PC-9 (cell line): ENCODE measurements around the gene TEKTIP1. TPM values are rescaled to one million over a fixed set of nuclear protein-coding genes. Genes with fewer than 3 reads are reported as not detected.

ENCODE experiments used
- BruUV-seq: library from RNA; stranded (reverse); fragments of 400-500 nt; replicated peaks from 2 replicates; lab custom pipeline; 2021; lab: Mats Ljungman, UMichigan
- CTCF ChIA-PET: fragments of 300-600 bp; sonication (Branson Sonifier 250); formaldehyde crosslinking; loops from one replicate; lab custom pipeline; 2022; ENCODE audit warnings: antibody characterized with exemption; lab: Charles Lee
- POLR2A ChIA-PET: fragments of 300-600 bp; sonication (Branson Sonifier 250); formaldehyde crosslinking; loops from one replicate; lab custom pipeline; 2022; ENCODE audit warnings: antibody characterized with exemption; ENCODE audit not compliant: unreplicated experiment; lab: Charles Lee
- DNase-seq, 2 experiments: peaks; one replicate each; pipeline versions ENCODE4 v3.0.0 to v3.0.0-alpha.2; 2015 to 2022; ENCODE audit warnings: mixed read lengths in 1 of 2
- H2AFZ ChIP-seq: fragments of 200-600 bp; sonication (generic); 2 replicates; pipeline ENCODE4 v1.8.1; 2017; ENCODE audit warnings: antibody characterized with exemption
- H3F3A ChIP-seq: fragments of 200-600 bp; sonication (generic); 2 replicates; pipeline ENCODE4 v1.8.1; 2017; ENCODE audit warnings: antibody characterized with exemption, mild to moderate bottlenecking, low read depth; ENCODE audit not compliant: insufficient read depth
- H3K27ac ChIP-seq: fragments of 200-600 bp; sonication (generic); 2 replicates; pipeline ENCODE4 v1.6.1; 2016; ENCODE audit warnings: mixed run types
- H3K27me3 ChIP-seq: fragments of 200-600 bp; sonication (generic); 2 replicates; pipeline ENCODE4 v1.6.1; 2016; ENCODE audit warnings: low read depth, mixed run types; ENCODE audit not compliant: insufficient read depth
- H3K36me3 ChIP-seq: fragments of 200-600 bp; sonication (generic); 2 replicates; pipeline ENCODE4 v1.6.1; 2016; ENCODE audit warnings: low read depth, mixed run types
- H3K4me1 ChIP-seq: fragments of 200-600 bp; sonication (generic); replicated peaks from 2 replicates; pipeline ENCODE4 v1.6.1; 2016; ENCODE audit warnings: mixed run types; ENCODE audit not compliant: insufficient read depth
- H3K4me2 ChIP-seq: fragments of 200-600 bp; sonication (generic); 2 replicates; pipeline ENCODE4 v1.6.1; 2017; ENCODE audit warnings: mixed run types
- H3K4me3 ChIP-seq: fragments of 200-600 bp; sonication (generic); 2 replicates; pipeline ENCODE4 v1.6.1; 2016; ENCODE audit warnings: mixed run types
- H3K79me2 ChIP-seq: fragments of 200-600 bp; sonication (generic); 2 replicates; pipeline ENCODE4 v1.6.1; 2017; ENCODE audit warnings: low read depth, mixed run types
- H3K9me2 ChIP-seq: fragments of 200-600 bp; sonication (generic); 2 replicates; pipeline ENCODE4 v1.8.1; 2017; ENCODE audit warnings: mild to moderate bottlenecking; ENCODE audit not compliant: insufficient read depth
- H3K9me3 ChIP-seq: fragments of 200-600 bp; sonication (generic); 2 replicates; pipeline ENCODE4 v1.8.1; 2016; ENCODE audit warnings: low read depth; ENCODE audit not compliant: insufficient read depth
- H4K20me1 ChIP-seq: fragments of 200-600 bp; sonication (generic); 2 replicates; pipeline ENCODE4 v1.8.1; 2017; ENCODE audit not compliant: insufficient read depth
- EZH2 ChIP-seq: fragments of 200-600 bp; sonication (generic); IDR thresholded peaks from 2 replicates; pipeline ENCODE4 v1.8.0; 2017; ENCODE audit warnings: antibody characterized with exemption, low read depth
- intact Hi-C: fragments of 100-400 bp; cut with micrococcal nuclease; formaldehyde crosslinking; loops from one replicate; pipeline ENCODE4 v1.10.0; 2022; ENCODE audit not compliant: unreplicated experiment
- total RNA-seq: library from RNA; stranded (reverse); gene quantifications from 2 replicates; pipeline ENCODE4 v1.2.3, GENCODE V29; 2021
- TF ChIP-seq, protein P1 (sequence below): fragments of 200-600 bp; sonication (generic); conservative IDR thresholded peaks from 2 replicates; pipeline ENCODE4 v1.6.1; 2017; ENCODE audit warnings: mixed run types, antibody characterized with exemption, mild to moderate bottlenecking, moderate library complexity

TEKTIP1 gene
- total RNA-seq, 1 experiment from 2014 or later = 4.9 TPM

DNA sequence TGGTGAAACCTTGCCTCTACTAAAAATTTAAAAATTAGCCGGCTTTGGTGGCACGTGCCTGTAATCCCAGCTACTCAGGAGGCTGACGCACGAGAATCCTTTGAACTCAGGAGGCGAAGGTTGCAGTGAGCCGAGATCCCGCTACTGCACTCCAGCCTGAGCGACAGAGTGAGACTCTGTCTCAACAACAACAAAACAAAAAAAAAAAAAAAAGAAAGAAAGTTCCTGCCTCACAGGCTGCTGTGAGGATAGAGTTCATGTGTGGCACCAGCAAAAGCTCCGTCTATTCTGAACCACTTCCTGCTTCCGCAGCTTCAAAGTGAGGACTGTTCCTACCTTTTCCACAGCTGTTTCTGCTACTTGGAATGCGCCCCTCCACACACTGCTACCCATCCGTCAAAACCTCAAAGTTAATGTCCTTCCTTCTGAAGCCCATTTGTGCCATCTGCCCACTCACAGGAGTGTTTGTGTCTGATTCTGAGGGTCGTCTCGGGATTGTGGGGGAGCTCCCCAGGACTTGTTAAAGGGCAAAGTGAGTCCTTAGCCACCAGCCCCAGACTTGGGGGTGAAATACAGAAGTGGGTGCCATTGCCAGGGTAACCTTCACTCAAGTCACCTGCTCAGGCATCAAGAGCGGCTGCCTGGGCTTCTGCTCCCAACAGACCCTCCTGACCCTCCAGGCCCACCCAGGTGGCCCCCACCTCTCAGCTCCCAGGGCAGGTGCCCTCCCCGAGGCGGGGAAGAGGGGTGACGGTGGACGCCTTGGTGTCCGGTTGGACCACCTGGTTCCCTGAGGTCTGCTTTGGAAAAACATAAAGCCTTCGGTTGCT is 15.5 kb downstream of the TEKTIP1 start:
- intact Hi-C loops = loop anchor here (5.0 kb wide), 1 partner anchor 73 kb away; the partner anchor contains the start of gene CACTIN
- ChIA-PET CTCF (no interaction called here), POLR2A (no interaction called here)

DNA sequence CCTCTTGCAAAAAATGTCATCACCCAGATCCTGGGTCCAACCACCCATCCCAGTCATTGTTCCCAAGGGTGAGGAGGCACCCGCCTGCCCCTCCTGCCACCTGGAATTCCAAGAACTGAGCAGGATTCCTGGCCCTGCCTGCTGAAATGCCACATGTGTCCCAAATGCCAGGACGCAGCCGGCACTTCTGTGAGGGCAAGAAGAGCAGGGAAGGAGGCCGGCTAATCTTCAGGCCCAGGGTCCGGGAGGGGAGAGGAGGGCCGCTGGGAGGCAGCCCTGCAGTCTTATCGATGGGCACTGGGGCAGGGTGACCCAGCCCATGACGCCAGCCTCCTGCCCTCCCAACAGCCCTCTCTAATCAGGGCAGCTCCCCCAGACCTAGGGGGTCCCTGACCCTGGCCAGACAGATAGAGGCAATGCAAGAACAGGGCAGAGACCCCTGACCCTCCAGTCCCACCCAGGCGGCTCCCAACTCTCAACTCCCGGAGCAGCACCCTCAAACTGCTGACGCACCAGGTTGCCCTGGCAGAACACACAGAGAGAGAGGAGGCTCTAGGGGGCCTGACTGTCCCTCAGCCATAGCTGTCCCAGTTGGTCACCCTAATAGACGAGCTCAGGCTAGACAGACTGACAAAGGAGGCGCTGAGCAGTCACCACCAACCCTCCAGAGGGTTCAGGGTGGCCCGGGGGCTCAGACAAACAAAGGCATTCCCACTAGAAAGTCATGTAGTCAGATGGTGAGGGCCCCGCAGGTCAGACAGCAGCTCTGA is 16.9 kb downstream of the TEKTIP1 start:
- H2AFZ ChIP-seq = no peak overlapping the region
- no TSS peak for BruUV-seq
- intact Hi-C loops = loop anchor here (5.0 kb wide), 1 partner anchor 71 kb away; the partner anchor contains the start of gene CACTIN
- H3K36me3 ChIP-seq = no peaks in the 10 kb centered on the region
- H3K27me3 ChIP-seq = no peaks in the 10 kb centered on the region
- peaks cover 12% of the 10 kb centered on the region for H4K20me1 ChIP-seq
- H3K27ac ChIP-seq = no peak overlapping the region
- peaks cover 16% of the 10 kb centered on the region; the same call in 1 of the 2 replicates for H3K4me1 ChIP-seq
- no peak for TF ChIP-seq EZH2
- TF ChIP-seq, protein P1, sequence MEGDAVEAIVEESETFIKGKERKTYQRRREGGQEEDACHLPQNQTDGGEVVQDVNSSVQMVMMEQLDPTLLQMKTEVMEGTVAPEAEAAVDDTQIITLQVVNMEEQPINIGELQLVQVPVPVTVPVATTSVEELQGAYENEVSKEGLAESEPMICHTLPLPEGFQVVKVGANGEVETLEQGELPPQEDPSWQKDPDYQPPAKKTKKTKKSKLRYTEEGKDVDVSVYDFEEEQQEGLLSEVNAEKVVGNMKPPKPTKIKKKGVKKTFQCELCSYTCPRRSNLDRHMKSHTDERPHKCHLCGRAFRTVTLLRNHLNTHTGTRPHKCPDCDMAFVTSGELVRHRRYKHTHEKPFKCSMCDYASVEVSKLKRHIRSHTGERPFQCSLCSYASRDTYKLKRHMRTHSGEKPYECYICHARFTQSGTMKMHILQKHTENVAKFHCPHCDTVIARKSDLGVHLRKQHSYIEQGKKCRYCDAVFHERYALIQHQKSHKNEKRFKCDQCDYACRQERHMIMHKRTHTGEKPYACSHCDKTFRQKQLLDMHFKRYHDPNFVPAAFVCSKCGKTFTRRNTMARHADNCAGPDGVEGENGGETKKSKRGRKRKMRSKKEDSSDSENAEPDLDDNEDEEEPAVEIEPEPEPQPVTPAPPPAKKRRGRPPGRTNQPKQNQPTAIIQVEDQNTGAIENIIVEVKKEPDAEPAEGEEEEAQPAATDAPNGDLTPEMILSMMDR = no peak
- no peaks in the 10 kb centered on the region for H3K9me3 ChIP-seq
- CTCF ChIA-PET = interaction anchor here (0.9 kb wide), 1 partner anchor 11 kb away, joined by 3 read pairs; no protein-coding TSS in a partner anchor
- peaks cover 8% of the 10 kb centered on the region for H3F3A ChIP-seq
- DNase-seq = no peak
- peak overlapping the region; percentile 81 for H3K4me2 ChIP-seq
- no peaks in the 10 kb centered on the region for H3K9me2 ChIP-seq
- POLR2A ChIA-PET = no interaction called here
- peaks cover 22% of the 10 kb centered on the region for H3K79me2 ChIP-seq
- peak overlapping the region; percentile 63; the same call in 1 of the 2 replicates for H3K4me3 ChIP-seq

More for the DNA sequence above, 15.5 kb downstream of the TEKTIP1 start:
- Histone ChIP-seq H3K9me2 (no peaks in the 10 kb centered on the region), H2AFZ (no peak overlapping the region), H3K79me2 (peaks cover 22% of the 10 kb centered on the region), H4K20me1 (peaks cover 12% of the 10 kb centered on the region), H3K4me1 (peaks cover 16% of the 10 kb centered on the region; the same call in 1 of the 2 replicates), H3K4me3 (no peak overlapping the region), H3K4me2 (no peak overlapping the region), H3F3A (peaks cover 8% of the 10 kb centered on the region), H3K27me3 (no peaks in the 10 kb centered on the region), H3K36me3 (no peaks in the 10 kb centered on the region), H3K27ac (no peak overlapping the region), H3K9me3 (no peaks in the 10 kb centered on the region)
- no peak for DNase-seq
- BruUV-seq = no TSS peak
- TF ChIP-seq EZH2 = no peak
- TF ChIP-seq, protein P1 = no peak

DNA sequence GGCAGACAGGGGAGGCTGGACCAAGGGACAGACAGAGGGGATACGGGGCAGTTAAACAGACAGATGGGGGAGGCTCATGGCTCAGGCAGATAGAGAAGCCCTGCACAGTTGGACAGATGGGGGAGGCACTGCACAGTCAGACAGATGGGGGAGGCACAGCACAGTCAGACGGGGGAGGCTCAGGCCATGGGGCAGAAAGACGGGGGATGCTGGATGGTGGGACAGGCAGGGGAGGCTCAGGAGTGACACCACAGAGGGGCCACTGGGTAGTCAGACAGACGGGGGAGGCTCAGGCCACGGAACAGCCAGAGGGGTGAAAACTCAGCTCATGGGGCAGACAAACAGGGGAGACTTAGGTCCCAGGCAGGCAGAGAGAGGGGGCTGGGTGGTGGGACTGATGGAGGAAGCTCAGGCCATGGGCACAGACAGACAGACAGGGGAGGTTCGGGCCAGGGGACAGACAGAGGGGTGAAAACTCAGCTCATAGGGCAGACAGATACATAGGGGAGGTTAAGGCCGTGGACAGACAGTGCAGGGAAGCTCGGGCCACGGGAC is 17.5 kb downstream of the TEKTIP1 start:
- TF ChIP-seq EZH2 = no peak
- TF ChIP-seq, protein P1 = no peak
- no peak for DNase-seq
- no peak overlapping the region for H3K27ac ChIP-seq
- H2AFZ ChIP-seq = 0 out of 2 replicates have a peak overlapping the region, but pooled peaks have one; percentile 48
- H4K20me1 ChIP-seq = peaks cover 12% of the 10 kb centered on the region
- no TSS peak for BruUV-seq
- intact Hi-C loops = loop anchor here (5.0 kb wide), 1 partner anchor 71 kb away; the partner anchor contains the start of gene CACTIN
- H3K4me2 ChIP-seq = peak overlapping the region; percentile 81
- H3K79me2 ChIP-seq = peaks cover 22% of the 10 kb centered on the region
- no peaks in the 10 kb centered on the region for H3K9me2 ChIP-seq
- CTCF ChIA-PET = interaction anchor here (0.9 kb wide), 1 partner anchor 12 kb away, joined by 3 read pairs; no protein-coding TSS in a partner anchor
- POLR2A ChIA-PET = interaction anchor here (0.6 kb wide), 1 partner anchor 17 kb away, joined by 3 read pairs; no protein-coding TSS in a partner anchor
- no peaks in the 10 kb centered on the region for H3K27me3 ChIP-seq
- H3K4me1 ChIP-seq = peaks cover 16% of the 10 kb centered on the region; the same call in 1 of the 2 replicates
- peaks cover 8% of the 10 kb centered on the region for H3F3A ChIP-seq
- peak overlapping the region; percentile 63 for H3K4me3 ChIP-seq
- no peaks in the 10 kb centered on the region for H3K9me3 ChIP-seq
- H3K36me3 ChIP-seq = no peaks in the 10 kb centered on the region
